ENCODE results near the gene GFER. TPM values are rescaled to one million over a fixed set of nuclear protein-coding genes. Genes with fewer than 3 reads are reported as not detected.

Gene GFER
- total RNA-seq, 4 donors from 2014 or later, result 29.9 to 117 (median 64.3) TPM

GRCh38 chr16:1976216-1976520, 7.8 kb upstream of the GFER start:
- Histone ChIP-seq H3K4me3 (no peak overlapping the region), H3K27me3 (peaks cover 34% of the 10 kb centered on the region), H3K36me3 (peaks cover 0 to 12% (median 7%) of the 10 kb centered on the region in 4 donors), H3K4me1 (peaks cover 7 to 38% (median 34%) of the 10 kb centered on the region in 4 donors), H3K27ac (no peak overlapping the region), H3K9me3 (no peaks in the 10 kb centered on the region)
- in situ Hi-C loops (cut with MboI; ENCODE audit: low pct_ligation_motif_present in 1 of 4, low pct_unique_long_range_greater_than_20kb in 1 of 4, low sequenced_read_pairs in 3 of 4), result no loop called here
- TF ChIP-seq POLR2A (IDR thresholded peaks at IDR 0.05) (no peak), CTCF (IDR thresholded peaks at IDR 0.05) (no peak)
- DNase-seq, result no peak
- intact Hi-C loops (cut with DNase I; ENCODE audit: low total_unique reads), result no loop called here
- WGBS, 2 donors (ENCODE audit: low coverage in 1 of 2), result 94% methylated on average over 8 of the region's 8 CpGs; no CpG with 5 or more reads in 1 of the 2 donors

- TF ChIP-seq POLR2A (IDR thresholded peaks at IDR 0.05), result no peak
- TF ChIP-seq POLR2AphosphoS5 (IDR thresholded peaks at IDR 0.05), result no peak
- no peak for TF ChIP-seq EP300 (IDR thresholded peaks at IDR 0.05; ENCODE audit: low read depth)
- TF ChIP-seq CTCF (IDR thresholded peaks at IDR 0.05), result no peak
Observed at GRCh38 chr16:1976951-1977874, 6.8 kb upstream of the GFER start.

GRCh38 chr16:1977875-1978268, 6.1 kb upstream of the GFER start:
- intact Hi-C loops (cut with DNase I; ENCODE audit: low total_unique reads), result no loop called here

More at GRCh38 chr16:1976951-1977874, 6.8 kb upstream of the GFER start:
- WGBS, 2 donors (ENCODE audit: low coverage in 1 of 2), result 92% methylated on average over 29 of the region's 33 CpGs; no CpG with 5 or more reads in 1 of the 2 donors
- H3K4me3 ChIP-seq, result no peak overlapping the region
- in situ Hi-C loops (cut with MboI; ENCODE audit: low pct_ligation_motif_present in 1 of 4, low pct_unique_long_range_greater_than_20kb in 1 of 4, low sequenced_read_pairs in 3 of 4), result no loop called here
- no peaks in the 10 kb centered on the region for H3K9me3 ChIP-seq
- intact Hi-C loops (cut with DNase I; ENCODE audit: low total_unique reads), result no loop called here
- H3K27ac ChIP-seq, result no peak overlapping the region
- no peak for DNase-seq
- peaks cover 7 to 44% (median 37%) of the 10 kb centered on the region in 4 donors for H3K4me1 ChIP-seq
- peaks cover 0 to 12% (median 7%) of the 10 kb centered on the region in 4 donors for H3K36me3 ChIP-seq
- H3K27me3 ChIP-seq, result peaks cover 44% of the 10 kb centered on the region

More at GRCh38 chr16:1977875-1978268, 6.1 kb upstream of the GFER start:
- no peak for DNase-seq
- no peak overlapping the region for H3K27ac ChIP-seq
- no peaks in the 10 kb centered on the region for H3K9me3 ChIP-seq
- in situ Hi-C loops (cut with MboI; ENCODE audit: low pct_ligation_motif_present in 1 of 4, low pct_unique_long_range_greater_than_20kb in 1 of 4, low sequenced_read_pairs in 3 of 4), result no loop called here
- no peak for TF ChIP-seq POLR2AphosphoS5 (IDR thresholded peaks at IDR 0.05)
- no peak for TF ChIP-seq CTCF (IDR thresholded peaks at IDR 0.05)
- TF ChIP-seq POLR2A (IDR thresholded peaks at IDR 0.05), result no peak
- no peak for TF ChIP-seq EP300 (IDR thresholded peaks at IDR 0.05; ENCODE audit: low read depth)
- peaks cover 0 to 12% (median 7%) of the 10 kb centered on the region in 4 donors for H3K36me3 ChIP-seq
- WGBS, 2 donors (ENCODE audit: low coverage in 1 of 2), result 89% methylated on average over 13 of the region's 18 CpGs; no CpG with 5 or more reads in 1 of the 2 donors
- peaks cover 4 to 45% (median 38%) of the 10 kb centered on the region in 4 donors for H3K4me1 ChIP-seq
- peaks cover 44% of the 10 kb centered on the region for H3K27me3 ChIP-seq
- no peak overlapping the region for H3K4me3 ChIP-seq
